Ureter (tissue), 1 donor: ENCODE data around the gene LRMDA. TPM values are rescaled to one million over a fixed set of nuclear protein-coding genes. Genes with fewer than 3 reads are reported as not detected.

Experiments
- DNase-seq: peaks from one replicate; pipeline ENCODE4 v3.0.0-alpha.2; 2020; ENCODE audit warnings: low spot score
- total RNA-seq: library from RNA; stranded (reverse); gene quantifications from one replicate; pipeline ENCODE4 v1.2.4, GENCODE V29; 2023
- donor health status: DM: yes; HTN: yes; CAD: no.

Gene LRMDA
- total RNA-seq, 1 donor from 2014 or later: 23.1 TPM

DNA sequence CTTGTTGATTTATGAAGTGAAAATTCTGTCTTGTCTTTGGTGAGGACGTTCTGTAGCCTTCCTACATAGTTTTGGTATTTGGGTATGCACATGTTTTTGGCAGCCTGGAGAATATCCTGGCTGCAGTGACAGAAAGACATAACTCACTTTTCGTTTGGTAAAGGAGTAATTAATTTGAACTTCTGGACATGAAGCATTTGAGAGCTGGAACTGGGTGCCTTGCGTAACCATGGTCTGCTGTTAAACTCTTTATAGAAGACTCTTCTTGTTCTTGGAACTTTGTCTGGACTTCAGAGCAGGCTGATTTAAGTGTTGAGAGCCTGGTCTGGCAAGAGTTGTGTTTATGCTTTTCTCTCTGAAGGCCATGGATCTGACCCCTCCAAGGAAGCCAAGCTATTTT, 231.3 kb downstream of the LRMDA start:
- peak; percentile 73 for DNase-seq

DNA sequence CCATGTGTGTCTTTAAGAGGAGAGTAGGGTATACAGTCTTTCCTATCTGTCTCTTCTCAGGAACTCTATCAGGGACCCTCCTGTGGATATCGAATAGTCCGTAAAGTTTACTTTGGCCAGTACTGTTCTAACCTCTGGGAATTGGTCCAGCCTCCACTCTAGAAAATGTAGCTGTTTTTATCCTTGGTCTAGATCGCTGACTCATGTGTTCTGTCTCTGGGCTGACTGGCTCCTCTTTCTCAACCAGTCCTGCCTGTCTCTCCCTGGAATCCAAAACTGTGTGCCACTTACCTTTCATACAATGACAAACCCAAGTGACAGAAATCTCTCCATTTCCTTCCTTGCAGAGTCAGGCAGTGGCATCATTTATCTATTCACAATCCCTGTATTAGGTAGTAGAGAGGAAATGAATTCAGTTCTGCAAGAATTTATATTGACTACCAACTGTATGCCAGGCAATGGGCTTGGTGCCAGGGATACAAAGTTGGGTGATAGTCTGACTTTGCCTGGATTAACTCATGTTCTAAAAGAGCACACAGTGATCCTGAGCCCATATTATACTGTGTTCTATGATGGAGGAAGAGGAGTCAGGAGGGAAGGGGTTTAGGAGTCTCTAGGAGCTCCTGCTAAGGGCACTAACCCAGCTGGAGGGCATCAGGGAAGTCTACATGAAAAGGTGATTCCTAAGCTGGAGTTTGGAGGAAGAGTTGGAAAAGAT, 232.7 kb downstream of the LRMDA start:
- DNase-seq: no peak

GRCh38 chr10:75664968-75665367, 233.5 kb downstream of the LRMDA start:
- no peak for DNase-seq

DNA sequence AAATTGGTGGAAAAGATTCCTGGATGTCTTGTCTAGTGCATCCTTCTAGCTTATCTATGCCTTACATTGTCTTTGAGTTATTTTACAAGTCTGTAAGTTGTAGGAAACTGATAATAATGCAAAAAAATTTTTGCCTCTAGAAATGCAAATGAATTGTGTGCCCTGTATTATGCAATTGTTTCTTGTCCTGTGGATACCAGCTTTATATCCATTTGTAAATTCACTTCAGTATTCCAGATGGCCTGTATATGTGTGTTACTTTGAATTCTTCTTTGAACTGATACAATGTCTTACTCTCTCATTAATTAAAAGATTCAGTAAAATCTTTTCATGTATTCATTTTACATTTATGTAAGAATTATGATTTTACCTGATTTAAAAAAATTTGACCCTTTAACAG, 234.3 kb downstream of the LRMDA start:
- no peak for DNase-seq

- no peak for DNase-seq
Measured at GRCh38 chr10:75672111-75672671, 240.8 kb downstream of the LRMDA start.

GRCh38 chr10:75672842-75673241, 241.4 kb downstream of the LRMDA start:
- no peak for DNase-seq

DNA sequence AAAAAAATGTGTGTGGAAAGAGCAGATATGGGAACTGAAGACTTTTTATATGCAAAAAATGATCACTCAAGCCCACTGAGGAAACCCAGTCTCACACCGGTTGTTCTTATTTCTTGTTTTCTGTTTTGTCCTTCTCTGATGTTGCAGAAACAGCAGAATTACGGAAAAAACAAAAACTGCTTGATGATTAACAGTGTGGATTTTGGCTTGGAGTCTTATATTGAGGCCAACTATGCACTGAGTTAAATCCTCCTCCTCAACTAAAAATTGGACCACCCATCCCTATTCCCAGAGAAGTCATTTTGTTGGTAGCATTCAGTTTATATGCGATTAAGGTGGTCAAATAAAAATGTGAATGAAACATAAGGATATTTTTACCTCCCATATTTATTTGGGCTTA, 246.1 kb downstream of the LRMDA start:
- no peak for DNase-seq

DNA sequence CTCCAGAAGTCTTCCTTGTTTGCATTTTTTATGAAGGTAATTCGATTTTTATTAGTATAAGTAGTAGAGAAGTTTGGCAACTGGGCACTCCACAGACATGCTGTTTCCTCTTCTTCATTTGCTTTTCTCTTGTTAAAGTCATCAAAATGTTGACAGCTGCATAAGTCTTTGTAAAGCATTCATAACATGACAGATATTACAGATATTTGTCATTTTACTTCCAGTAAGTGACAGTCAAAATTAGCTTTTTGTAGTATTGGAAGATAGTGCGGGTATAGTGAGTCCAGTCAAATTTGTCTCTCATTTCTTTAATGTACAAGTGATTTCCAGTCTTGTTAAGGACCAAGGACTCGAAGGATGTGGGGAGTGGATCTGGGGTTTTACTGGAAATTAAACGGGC, 247.1 kb downstream of the LRMDA start:
- no peak for DNase-seq

GRCh38 chr10:75679536-75679935, 248.1 kb downstream of the LRMDA start:
- no peak for DNase-seq

DNA sequence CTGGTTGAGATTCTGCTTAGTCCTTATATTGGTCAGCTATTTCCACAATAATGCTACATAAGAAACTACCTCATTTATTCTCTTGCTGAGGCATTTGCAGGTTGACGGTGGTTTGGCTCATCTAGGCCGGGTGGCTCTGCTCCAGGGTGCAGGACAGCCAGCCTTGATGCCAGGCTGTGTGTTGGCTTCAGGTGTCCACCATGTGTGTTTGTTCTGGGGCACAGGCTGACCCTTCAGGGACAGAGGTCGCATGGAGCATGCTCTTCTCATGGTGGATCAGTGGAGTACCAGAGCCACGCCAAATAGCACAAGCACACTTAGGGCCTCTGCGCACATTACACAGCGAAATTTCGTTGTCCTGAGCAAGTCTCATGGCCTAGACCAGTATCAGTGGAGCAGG, 249.9 kb downstream of the LRMDA start:
- DNase-seq: no peak

DNA sequence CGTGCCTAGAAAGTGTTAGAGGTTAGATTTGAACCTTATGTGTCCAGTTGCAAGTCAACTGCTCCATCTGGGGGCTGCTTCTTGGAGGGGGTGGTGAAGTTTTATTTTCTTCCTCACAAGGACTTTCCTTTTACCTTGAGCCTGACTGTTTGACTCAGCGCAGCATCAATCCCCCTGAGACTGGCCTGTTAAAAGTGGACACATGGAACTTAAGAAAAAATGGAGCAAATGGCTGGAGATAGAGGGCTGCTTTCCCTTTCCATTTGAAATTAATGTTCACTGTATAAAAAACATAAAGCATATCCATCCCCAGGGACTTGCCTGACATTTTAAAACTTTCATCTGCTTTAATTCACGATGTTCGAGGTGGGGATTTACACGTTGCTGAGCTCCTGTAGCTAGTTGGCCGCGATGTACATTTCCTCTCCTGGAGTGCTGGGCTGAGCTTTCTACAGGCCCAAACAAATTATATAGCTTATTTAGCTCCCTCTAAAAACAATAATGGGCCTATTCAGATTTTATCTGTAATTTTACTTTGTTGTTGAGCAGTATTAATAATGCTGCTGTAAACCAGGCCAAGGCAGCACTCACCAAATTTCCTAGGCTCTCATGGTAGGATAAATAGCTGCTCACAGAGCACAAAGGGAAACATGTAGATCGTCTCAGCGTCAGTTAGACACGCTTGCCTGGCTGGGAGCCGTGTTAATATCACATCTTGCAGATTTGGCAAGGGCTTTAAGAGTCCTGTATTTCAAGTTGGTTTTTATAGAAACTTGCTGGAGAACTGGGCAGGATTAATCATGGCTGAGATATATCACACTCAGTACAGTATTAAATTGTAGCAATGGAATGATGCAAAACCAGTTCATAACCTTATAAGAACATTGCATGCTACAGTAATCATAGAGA, 251.5 kb downstream of the LRMDA start:
- DNase-seq: peak; percentile 68

DNA sequence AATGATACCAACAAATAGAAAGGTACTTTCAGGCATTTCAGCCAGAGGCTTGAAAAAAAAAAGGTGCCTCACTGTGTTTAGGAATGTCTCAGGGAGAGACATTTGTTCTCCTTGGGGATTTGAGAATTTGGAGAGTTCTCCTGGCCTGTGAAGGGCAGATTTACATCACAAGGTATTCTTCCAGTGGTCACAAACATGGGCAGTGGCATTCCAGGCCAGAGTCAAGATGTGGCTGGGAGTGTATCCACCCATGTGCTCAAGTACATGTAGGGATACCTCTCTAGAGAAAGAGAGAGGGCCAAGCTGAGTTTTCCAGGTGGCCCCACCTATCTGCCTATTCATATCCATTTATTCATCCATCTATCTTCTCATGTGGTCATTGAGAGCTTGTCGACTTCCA, 253.8 kb downstream of the LRMDA start:
- DNase-seq: no peak

DNA sequence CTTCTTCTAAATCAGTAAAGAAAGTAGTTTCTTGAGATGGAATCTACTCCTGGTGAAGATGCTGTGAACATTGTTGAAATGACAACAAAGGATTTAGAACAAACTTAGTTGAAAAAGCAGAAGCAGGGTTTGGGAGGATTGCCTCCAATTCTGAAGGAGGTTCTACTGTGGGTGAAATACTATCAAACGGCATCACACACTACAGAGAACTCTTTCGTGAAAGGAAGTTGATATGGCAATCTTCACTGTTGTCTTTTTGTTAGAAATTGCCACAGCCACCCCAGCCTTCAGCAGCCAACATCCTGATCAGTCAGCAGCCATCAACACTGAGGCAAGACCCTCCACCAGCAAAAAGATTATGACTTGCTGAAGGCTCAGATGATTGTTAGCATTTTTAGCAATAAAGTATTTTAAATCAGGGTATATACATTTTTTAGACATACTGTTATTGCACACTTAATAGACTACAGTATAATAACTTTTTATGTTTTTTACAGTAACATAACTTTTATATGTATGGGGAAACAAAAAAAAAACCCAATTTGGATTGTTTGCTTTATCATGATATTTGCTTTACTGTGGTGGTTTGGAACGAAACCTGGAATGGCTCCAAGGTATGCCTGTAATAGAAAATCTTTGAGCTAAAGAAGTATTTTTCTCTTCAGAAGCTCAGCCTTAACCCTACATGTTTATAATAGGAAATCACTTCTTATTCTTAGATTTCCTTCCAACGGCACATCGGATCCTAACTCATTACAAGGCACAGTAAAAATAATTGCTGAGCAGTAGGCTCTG, 257.3 kb downstream of the LRMDA start:
- no peak for DNase-seq

DNA sequence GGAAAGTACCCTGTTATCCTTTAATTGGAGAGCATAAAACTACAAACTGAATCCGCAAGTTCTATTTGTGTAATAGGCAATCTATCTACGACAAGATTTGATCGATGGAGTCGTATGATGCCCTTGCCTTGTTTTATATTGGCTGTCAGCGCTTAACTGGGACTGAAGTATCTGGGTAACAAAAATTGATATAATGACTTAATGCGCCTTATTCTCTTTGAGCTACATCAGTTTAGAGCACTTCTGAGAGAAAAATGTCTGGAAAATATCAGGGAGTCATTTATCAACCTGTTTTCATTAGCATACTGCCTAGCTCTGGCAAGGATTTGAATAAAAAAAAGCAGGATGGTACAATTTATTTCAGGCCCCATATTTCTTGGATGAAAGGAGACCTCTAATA, 262.1 kb downstream of the LRMDA start:
- DNase-seq: no peak

GRCh38 chr10:75694269-75694668, 262.8 kb downstream of the LRMDA start:
- DNase-seq: no peak

DNA sequence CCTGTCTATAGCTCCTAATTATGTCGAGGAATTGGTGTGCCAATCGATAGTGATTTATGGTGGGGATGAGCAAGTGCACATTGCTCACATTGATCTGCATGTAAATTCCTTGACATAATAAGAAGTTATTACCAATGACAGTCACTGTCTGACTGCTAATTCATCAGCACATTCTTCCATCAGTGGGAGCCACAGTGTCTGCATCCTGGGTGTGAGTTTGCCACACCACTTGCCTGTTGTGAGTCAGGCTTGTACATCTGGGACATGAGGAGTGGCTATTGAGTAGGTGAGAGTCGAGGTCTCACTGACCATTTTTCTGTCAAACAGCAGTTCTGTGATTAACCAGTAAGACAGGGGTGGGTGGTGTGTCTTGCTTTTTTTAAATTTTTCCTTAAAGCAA, 263.4 kb downstream of the LRMDA start:
- no peak for DNase-seq

- DNase-seq: no peak
Measured at GRCh38 chr10:75695994-75696393, 264.6 kb downstream of the LRMDA start.

DNA sequence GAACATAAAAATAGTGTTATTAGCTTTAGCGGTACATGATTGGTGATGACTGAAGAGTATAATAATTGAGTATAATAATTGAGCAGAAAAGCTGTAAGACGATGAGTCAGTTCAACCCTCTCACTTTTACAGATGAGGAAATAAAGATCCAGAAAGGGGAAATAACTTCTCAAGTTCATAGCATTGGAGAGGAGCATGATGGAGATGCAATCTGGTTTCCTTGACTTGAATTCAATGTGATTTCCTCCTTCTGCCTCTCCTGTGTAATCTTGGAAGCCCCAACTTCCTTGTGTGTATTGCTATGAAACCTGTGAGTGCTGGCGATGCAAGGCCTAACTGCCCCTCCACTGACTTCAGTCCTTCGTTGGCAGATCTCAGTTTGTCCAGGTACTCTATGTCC, 265.1 kb downstream of the LRMDA start:
- DNase-seq: no peak

DNA sequence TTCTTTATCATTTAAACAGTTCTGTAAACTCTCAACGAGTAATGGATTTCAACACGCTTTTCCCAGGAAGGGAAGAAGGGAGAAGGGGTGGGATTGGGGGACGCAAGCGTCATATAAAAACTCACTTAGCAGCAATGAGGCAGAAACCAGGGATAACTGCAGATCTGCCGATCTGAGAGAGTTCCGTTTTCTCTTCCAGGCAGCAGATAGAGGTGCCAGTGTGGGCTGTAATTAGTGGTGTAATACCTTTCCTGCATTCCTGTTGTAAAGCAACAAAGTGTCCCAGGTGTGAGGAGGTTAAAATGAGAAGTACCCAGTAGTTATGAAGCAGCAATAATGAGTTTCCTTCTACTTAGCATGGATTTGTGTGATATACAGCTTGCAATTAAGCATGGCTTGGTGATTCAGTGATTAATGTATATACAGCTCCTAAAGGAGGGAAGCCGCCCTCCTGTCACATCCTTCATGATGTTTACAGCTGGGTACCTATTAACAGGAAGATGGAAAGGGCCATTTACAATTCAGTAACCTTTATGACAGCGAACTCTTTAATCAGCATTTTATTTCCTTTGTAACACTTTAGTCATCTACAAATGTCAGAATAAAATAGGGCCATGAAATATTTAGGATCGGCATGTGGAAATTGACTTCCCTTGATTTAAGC, 271.9 kb downstream of the LRMDA start:
- DNase-seq: no peak

DNA sequence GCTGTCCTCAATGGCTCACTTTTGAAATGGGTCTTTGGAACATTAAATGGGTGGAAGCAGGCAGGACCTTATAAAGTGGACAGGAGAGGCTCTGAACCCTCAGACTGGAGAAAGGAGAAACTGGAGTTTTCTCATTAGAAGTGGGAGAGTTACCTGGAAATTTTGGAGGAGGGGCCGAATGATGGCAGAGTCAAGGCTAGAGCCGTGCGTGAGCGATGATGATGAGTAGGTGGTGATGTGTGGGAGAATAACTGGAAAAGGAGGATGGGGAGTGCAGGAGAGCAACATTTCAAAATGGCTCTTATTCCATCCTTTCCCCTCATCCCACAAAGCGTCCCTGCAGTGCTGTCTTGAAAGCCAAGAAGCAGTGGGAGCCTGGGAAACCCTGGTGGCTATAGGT, 274.0 kb downstream of the LRMDA start:
- DNase-seq: no peak

DNA sequence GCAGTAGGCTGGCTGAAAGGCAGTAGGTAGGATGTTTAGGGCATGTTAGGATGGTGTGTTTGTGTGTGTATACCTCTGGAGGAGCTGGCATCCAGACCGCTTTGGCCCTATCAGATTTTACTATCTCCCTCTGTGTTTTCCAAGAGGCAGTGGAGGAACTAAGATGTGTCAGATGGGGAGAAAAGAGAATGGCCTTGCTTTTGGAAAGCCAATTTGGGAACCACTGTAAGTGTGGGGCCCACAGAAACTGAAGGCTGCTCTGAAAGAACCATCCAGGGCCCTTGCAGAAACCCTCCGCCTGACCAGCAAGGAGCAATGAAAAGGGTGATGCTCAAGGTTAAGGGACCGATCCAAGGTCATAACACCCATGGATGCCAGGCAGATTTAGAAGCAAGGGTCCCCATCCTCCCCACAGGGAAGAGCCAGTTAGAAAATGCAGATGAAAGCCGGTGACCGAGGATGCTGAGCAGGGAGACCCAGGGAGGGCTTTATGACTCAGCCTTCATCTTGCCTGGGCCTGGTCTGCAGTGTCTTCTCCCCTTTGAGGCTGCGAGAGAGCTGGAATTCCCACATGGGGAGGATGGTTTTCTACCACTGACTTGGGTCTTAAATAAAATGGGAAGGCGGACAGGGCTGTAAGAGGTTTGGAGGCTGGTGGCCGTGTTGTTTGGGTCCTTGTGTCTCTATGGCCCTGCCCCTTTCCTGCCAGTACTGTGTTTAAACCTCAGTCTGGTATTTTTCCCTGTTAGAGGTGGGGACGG, 275.8 kb downstream of the LRMDA start:
- DNase-seq: no peak
